ENCODE data around the gene TFF3.

Gene TFF3

GRCh38 chr21:42298237-42298636 is 17.0 kb downstream of the TFF3 start (continued):
- peak; percentile 53; the same call in 1 of the 2 replicates for TF ChIP-seq ZNF692 (tag by site-specific recombination; IDR thresholded peaks at IDR 0.05)

GRCh38 chr21:42297377-42297776 is 17.8 kb downstream of the TFF3 start:
- H3K4me1 ChIP-seq (ENCODE audit: control insufficient read depth, insufficient read depth, low read length) = no peaks in the 10 kb centered on the region
- ChIA-PET POLR2A (no interaction called here), CTCF (interaction anchor here (0.5 to 2.5 kb wide), 5 partner anchors 10 to 152 kb away, joined by 3 to 12 read pairs (median 3); no protein-coding TSS in a partner anchor)

GRCh38 chr21:42296501-42296900 is 18.7 kb downstream of the TFF3 start:
- no peaks in the 10 kb centered on the region for H3K9me3 ChIP-seq (ENCODE audit: control insufficient read depth, insufficient read depth, low read depth, low read length)
- H3K4me3 ChIP-seq (ENCODE audit: low read depth, low read length) = no peak overlapping the region
- peaks cover 0 to 13% of the 10 kb centered on the region in 2 experiments; a peak in 2 of 3 replicates for H3K36me3 ChIP-seq (ENCODE audit: control insufficient read depth in 2 of 2, insufficient read depth in 1 of 2, low read length in 2 of 2)
- TF ChIP-seq ZNF530 (tag by site-specific recombination; IDR thresholded peaks at IDR 0.05; ENCODE audit: low read depth) = no peak
- TF ChIP-seq GLIS1 (tag by site-specific recombination; IDR thresholded peaks at IDR 0.05) = no peak
- no peak for TF ChIP-seq ZNF624 (tag by site-specific recombination; IDR thresholded peaks at IDR 0.05)
- no peak for TF ChIP-seq ZNF626 (tag by site-specific recombination; IDR thresholded peaks at IDR 0.05)
- no peak for TF ChIP-seq ZNF416 (tag by site-specific recombination; IDR thresholded peaks at IDR 0.05)
- no peak for TF ChIP-seq KLF7 (tag by site-specific recombination; IDR thresholded peaks at IDR 0.05; ENCODE audit: borderline replicate concordance)
- TF ChIP-seq ZNF585B (tag by site-specific recombination; IDR thresholded peaks at IDR 0.05) = no peak
- H3K4me1 ChIP-seq (ENCODE audit: control insufficient read depth, insufficient read depth, low read length) = no peaks in the 10 kb centered on the region
- CTCF ChIA-PET = interaction anchor here (0.5 to 2.5 kb wide), 7 partner anchors 13 to 323 kb away, joined by 3 to 12 read pairs (median 3); no protein-coding TSS in a partner anchor
- no peak overlapping the region for H3K27ac ChIP-seq (ENCODE audit: extremely low read depth, low read depth, low read length)
- POLR2A ChIA-PET = no interaction called here

More at GRCh38 chr21:42297377-42297776, 17.8 kb downstream of the TFF3 start:
- TF ChIP-seq ZNF221 (tag by site-specific recombination; IDR thresholded peaks at IDR 0.05; ENCODE audit: borderline replicate concordance) = no peak
- TF ChIP-seq ZIC2 (tag by site-specific recombination; IDR thresholded peaks at IDR 0.05) = peak; percentile 33
- no peak for TF ChIP-seq PATZ1 (tag by site-specific recombination; IDR thresholded peaks at IDR 0.05)
- no peak for TF ChIP-seq ZNF513 (tag by site-specific recombination; IDR thresholded peaks at IDR 0.05)
- no peak for TF ChIP-seq ZNF155 (tag by site-specific recombination; IDR thresholded peaks at IDR 0.05)
- TF ChIP-seq SP7 (tag by site-specific recombination; IDR thresholded peaks at IDR 0.05) = no peak
- TF ChIP-seq SCRT2 (tag by site-specific recombination; IDR thresholded peaks at IDR 0.05) = no peak
- 0 out of 2 replicates have a peak, but pooled peaks have one; percentile 52 for TF ChIP-seq ZNF48 (tag by site-specific recombination; IDR thresholded peaks at IDR 0.05)
- TF ChIP-seq ZNF830 (tag by site-specific recombination; IDR thresholded peaks at IDR 0.05; ENCODE audit: low read depth) = no peak
- Histone ChIP-seq H3K36me3 (ENCODE audit: control insufficient read depth in 2 of 2, insufficient read depth in 1 of 2, low read length in 2 of 2) (peaks cover 0 to 12% of the 10 kb centered on the region in 2 experiments; a peak in 2 of 3 replicates), H3K4me3 (ENCODE audit: low read depth, low read length) (no peak overlapping the region), H3K27ac (ENCODE audit: extremely low read depth, low read depth, low read length) (no peak overlapping the region), H3K9me3 (ENCODE audit: control insufficient read depth, insufficient read depth, low read depth, low read length) (no peaks in the 10 kb centered on the region)
